Astrocyte (in vitro differentiated cells and primary cell): Measurements from ENCODE around the gene ZNF678. TPM values are rescaled to one million over a fixed set of nuclear protein-coding genes. Genes with fewer than 3 reads are reported as not detected.

Experiments used
- DNase-seq: peaks from one replicate; pipeline ENCODE4 v3.0.0-alpha.2; 2010; ENCODE audit warnings: low read depth
- FAIRE-seq: peaks from 2 replicates; lab custom pipeline; 2011; peaks lifted over from hg19 to GRCh38; lab: Jason Lieb, UNC
- H2AFZ ChIP-seq: 2 replicates; pipeline ENCODE4 v1.6.0; 2012; ENCODE audit warnings: low read depth, low read length, inconsistent platforms
- H3K27ac ChIP-seq: 2 replicates; pipeline ENCODE4 v1.5.1; 2011; ENCODE audit warnings: low read depth, low read length, inconsistent platforms
- H3K27me3 ChIP-seq: 2 replicates; pipeline ENCODE4 v1.6.0; 2011; ENCODE audit warnings: low read length, inconsistent platforms; ENCODE audit not compliant: insufficient read depth
- H3K36me3 ChIP-seq: 2 replicates; pipeline ENCODE4 v1.5.1; 2011; ENCODE audit warnings: low read length, inconsistent platforms; ENCODE audit not compliant: insufficient read depth
- H3K4me1 ChIP-seq: 2 replicates; pipeline ENCODE4 v1.5.1; 2011; ENCODE audit warnings: low read length, inconsistent platforms; ENCODE audit not compliant: insufficient read depth
- H3K4me2 ChIP-seq: 2 replicates; pipeline ENCODE4 v1.6.0; 2012; ENCODE audit warnings: low read length, inconsistent platforms
- H3K4me3 ChIP-seq: 2 replicates; pipeline ENCODE4 v1.5.1; 2011; ENCODE audit warnings: low read depth, mild to moderate bottlenecking, low read length, inconsistent platforms; ENCODE audit not compliant: insufficient read depth
- H3K79me2 ChIP-seq: 2 replicates; pipeline ENCODE4 v1.6.0; 2012; ENCODE audit warnings: mild to moderate bottlenecking, low read length, inconsistent platforms; ENCODE audit not compliant: insufficient read depth
- H3K9ac ChIP-seq: 2 replicates; pipeline ENCODE4 v1.6.0; 2012; ENCODE audit warnings: mild to moderate bottlenecking, low read length, inconsistent platforms
- H3K9me3 ChIP-seq: 2 replicates; pipeline ENCODE4 v1.5.1; 2012; ENCODE audit warnings: low read depth, mild to moderate bottlenecking, low read length, inconsistent platforms; ENCODE audit not compliant: insufficient read depth
- H4K20me1 ChIP-seq: 2 replicates; pipeline ENCODE4 v1.6.0; 2012; ENCODE audit warnings: low read length, inconsistent platforms; ENCODE audit not compliant: insufficient read depth
- H3K27ac Mint-ChIP-seq: one replicate; pipeline ENCODE4 v1.8.0; 2021; ENCODE audit warnings: mild to moderate bottlenecking, mixed read lengths; ENCODE audit not compliant: unreplicated experiment
- H3K27me3 Mint-ChIP-seq: one replicate; pipeline ENCODE4 v1.8.0; 2021; ENCODE audit warnings: low read depth, mixed read lengths; ENCODE audit not compliant: unreplicated experiment
- H3K36me3 Mint-ChIP-seq: one replicate; pipeline ENCODE4 v1.8.0; 2021; ENCODE audit warnings: low read depth, mixed read lengths; ENCODE audit not compliant: unreplicated experiment
- H3K4me1 Mint-ChIP-seq: one replicate; pipeline ENCODE4 v1.8.0; 2021; ENCODE audit warnings: low read depth, mixed read lengths; ENCODE audit not compliant: unreplicated experiment
- H3K4me3 Mint-ChIP-seq: one replicate; pipeline ENCODE4 v1.8.0; 2021; ENCODE audit warnings: mild to moderate bottlenecking, moderate library complexity, mixed read lengths; ENCODE audit not compliant: unreplicated experiment
- H3K9me3 Mint-ChIP-seq: one replicate; pipeline ENCODE4 v1.8.0; 2021; ENCODE audit warnings: mild to moderate bottlenecking, mixed read lengths; ENCODE audit not compliant: unreplicated experiment
- EZH2 ChIP-seq: IDR thresholded peaks from 2 replicates; pipeline ENCODE4 v1.6.1; 2012; ENCODE audit warnings: mild to moderate bottlenecking, low read length, inconsistent platforms; ENCODE audit not compliant: insufficient read depth
- total RNA-seq: library from RNA; stranded (reverse); gene quantifications from 2 replicates; pipeline ENCODE4 v1.2.1, GENCODE V29; 2021
- TF ChIP-seq, protein P1 (sequence below): IDR thresholded peaks from 2 replicates; pipeline ENCODE4 v1.5.1; 2011; ENCODE audit warnings: low read depth, mild to moderate bottlenecking, inconsistent platforms, low read length, moderate library complexity; ENCODE audit not compliant: insufficient read depth

Gene ZNF678
- total RNA-seq, 1 donor from 2014 or later = 5.4 TPM

DNA sequence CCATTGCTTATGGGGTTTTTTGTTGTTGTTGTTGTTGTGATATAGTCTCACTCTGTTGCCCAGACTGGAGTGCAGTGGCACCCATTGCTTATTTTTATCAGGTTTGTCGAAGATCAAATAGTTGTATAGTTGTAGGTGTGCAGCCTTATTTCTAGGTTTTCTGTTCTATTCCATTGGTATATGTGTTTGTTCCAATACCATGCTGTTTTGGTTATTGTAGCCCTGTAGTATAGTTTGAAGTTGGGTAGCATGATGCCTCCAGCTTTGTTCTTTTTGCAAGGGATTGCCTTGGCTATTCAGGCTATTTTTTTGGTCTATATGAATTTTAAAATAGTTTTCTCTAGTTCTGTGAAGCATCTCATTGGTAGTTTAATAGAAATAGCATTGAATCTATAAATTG, 11.6 kb downstream of the ZNF678 start:
- Histone ChIP-seq H3K27ac (no peak overlapping the region), H3K9me3 (no peaks in the 10 kb centered on the region), H4K20me1 (peaks cover 40% of the 10 kb centered on the region), H3K36me3 (no peaks in the 10 kb centered on the region), H3K4me1 (no peaks in the 10 kb centered on the region), H3K27me3 (no peaks in the 10 kb centered on the region), H3K4me3 (no peak overlapping the region), H3K4me2 (no peak overlapping the region), H3K79me2 (peaks cover 96% of the 10 kb centered on the region), H3K9ac (no peak overlapping the region), H2AFZ (no peak overlapping the region)
- Mint-ChIP-seq H3K36me3 (peaks cover 2% of the 10 kb centered on the region), H3K4me3 (no peak overlapping the region), H3K27me3 (no peaks in the 10 kb centered on the region), H3K4me1 (no peaks in the 10 kb centered on the region), H3K9me3 (peaks cover 30% of the 10 kb centered on the region), H3K27ac (no peak overlapping the region)
- TF ChIP-seq, protein P1, sequence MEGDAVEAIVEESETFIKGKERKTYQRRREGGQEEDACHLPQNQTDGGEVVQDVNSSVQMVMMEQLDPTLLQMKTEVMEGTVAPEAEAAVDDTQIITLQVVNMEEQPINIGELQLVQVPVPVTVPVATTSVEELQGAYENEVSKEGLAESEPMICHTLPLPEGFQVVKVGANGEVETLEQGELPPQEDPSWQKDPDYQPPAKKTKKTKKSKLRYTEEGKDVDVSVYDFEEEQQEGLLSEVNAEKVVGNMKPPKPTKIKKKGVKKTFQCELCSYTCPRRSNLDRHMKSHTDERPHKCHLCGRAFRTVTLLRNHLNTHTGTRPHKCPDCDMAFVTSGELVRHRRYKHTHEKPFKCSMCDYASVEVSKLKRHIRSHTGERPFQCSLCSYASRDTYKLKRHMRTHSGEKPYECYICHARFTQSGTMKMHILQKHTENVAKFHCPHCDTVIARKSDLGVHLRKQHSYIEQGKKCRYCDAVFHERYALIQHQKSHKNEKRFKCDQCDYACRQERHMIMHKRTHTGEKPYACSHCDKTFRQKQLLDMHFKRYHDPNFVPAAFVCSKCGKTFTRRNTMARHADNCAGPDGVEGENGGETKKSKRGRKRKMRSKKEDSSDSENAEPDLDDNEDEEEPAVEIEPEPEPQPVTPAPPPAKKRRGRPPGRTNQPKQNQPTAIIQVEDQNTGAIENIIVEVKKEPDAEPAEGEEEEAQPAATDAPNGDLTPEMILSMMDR = no peak
- TF ChIP-seq EZH2 = no peak
- no peak for DNase-seq
- no peak for FAIRE-seq

DNA sequence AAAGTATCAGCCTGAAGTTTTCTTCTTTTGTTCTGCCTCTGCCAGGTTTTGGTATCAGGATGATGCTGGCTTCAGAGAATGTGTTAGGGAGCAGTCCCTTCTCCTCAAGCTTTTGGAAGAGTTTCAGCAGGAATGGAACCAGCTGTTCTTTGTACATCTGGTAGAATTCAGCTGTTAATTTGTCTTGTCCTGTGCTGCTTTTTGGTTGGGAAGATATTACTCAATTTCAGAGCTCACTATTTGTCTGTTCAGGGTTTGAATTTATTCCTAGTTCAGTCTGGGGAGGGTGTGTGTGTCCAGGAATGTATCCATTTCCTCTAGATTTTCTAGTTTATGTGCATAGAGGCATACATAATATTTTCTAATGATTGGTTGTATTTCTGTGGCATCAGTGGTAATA, 12.8 kb downstream of the ZNF678 start:
- H3K79me2 ChIP-seq = peaks cover 89% of the 10 kb centered on the region
- no peak overlapping the region for H3K9ac ChIP-seq
- no peaks in the 10 kb centered on the region for H3K27me3 ChIP-seq
- no peak overlapping the region for H2AFZ ChIP-seq
- FAIRE-seq = no peak
- H4K20me1 ChIP-seq = peaks cover 34% of the 10 kb centered on the region
- H3K27ac ChIP-seq = no peak overlapping the region
- H3K9me3 ChIP-seq = no peaks in the 10 kb centered on the region
- Mint-ChIP-seq H3K4me1 (no peaks in the 10 kb centered on the region), H3K9me3 (peaks cover 30% of the 10 kb centered on the region), H3K36me3 (peaks cover 2% of the 10 kb centered on the region), H3K27ac (no peak overlapping the region), H3K27me3 (no peaks in the 10 kb centered on the region), H3K4me3 (no peak overlapping the region)
- H3K4me2 ChIP-seq = no peak overlapping the region
- H3K4me3 ChIP-seq = no peak overlapping the region
- H3K36me3 ChIP-seq = no peaks in the 10 kb centered on the region
- H3K4me1 ChIP-seq = no peaks in the 10 kb centered on the region
- TF ChIP-seq, protein P1 = no peak
- no peak for TF ChIP-seq EZH2
- DNase-seq = no peak

DNA sequence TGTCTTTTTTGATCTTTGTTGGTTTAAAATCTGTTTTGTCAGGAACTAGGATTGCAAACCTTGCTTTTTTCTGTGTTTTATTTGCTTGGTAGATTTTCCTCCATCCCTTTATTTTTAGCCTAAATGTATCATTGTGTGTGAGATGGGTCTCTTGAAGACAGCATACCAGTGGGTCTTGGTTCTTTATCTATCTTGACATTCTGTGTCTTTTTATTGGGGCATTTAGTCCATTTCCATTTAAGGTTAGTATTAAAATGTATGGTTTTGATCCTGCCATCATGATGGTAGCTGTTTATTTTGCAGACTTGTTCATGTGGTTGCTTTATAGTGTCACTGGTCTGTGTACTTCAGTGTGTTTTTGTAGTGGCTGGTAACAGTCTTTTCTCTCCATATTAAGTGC, 14.1 kb downstream of the ZNF678 start:
- peaks cover 2% of the 10 kb centered on the region for H3K36me3 Mint-ChIP-seq
- Histone ChIP-seq H3K36me3 (no peaks in the 10 kb centered on the region), H3K79me2 (peaks cover 91% of the 10 kb centered on the region), H3K4me1 (no peaks in the 10 kb centered on the region), H3K9ac (no peak overlapping the region), H3K4me2 (no peak overlapping the region), H3K4me3 (no peak overlapping the region), H4K20me1 (peaks cover 34% of the 10 kb centered on the region), H3K27ac (no peak overlapping the region), H3K9me3 (no peaks in the 10 kb centered on the region), H2AFZ (no peak overlapping the region), H3K27me3 (no peaks in the 10 kb centered on the region)
- no peaks in the 10 kb centered on the region for H3K4me1 Mint-ChIP-seq
- DNase-seq = no peak
- H3K4me3 Mint-ChIP-seq = no peak overlapping the region
- peaks cover 30% of the 10 kb centered on the region for H3K9me3 Mint-ChIP-seq
- no peaks in the 10 kb centered on the region for H3K27me3 Mint-ChIP-seq
- no peak overlapping the region for H3K27ac Mint-ChIP-seq
- TF ChIP-seq, protein P1 = no peak
- no peak for TF ChIP-seq EZH2
- FAIRE-seq = no peak
